Raji (cell line): ENCODE results near the gene TUBE1.

Experiments
- POLR2A ChIP-seq: IDR thresholded peaks from 2 replicates; pipeline ENCODE4 v1.6.1; 2011; ENCODE audit warnings: low read depth, low read length, control low read depth; ENCODE audit not compliant: insufficient read depth

Gene TUBE1

DNA sequence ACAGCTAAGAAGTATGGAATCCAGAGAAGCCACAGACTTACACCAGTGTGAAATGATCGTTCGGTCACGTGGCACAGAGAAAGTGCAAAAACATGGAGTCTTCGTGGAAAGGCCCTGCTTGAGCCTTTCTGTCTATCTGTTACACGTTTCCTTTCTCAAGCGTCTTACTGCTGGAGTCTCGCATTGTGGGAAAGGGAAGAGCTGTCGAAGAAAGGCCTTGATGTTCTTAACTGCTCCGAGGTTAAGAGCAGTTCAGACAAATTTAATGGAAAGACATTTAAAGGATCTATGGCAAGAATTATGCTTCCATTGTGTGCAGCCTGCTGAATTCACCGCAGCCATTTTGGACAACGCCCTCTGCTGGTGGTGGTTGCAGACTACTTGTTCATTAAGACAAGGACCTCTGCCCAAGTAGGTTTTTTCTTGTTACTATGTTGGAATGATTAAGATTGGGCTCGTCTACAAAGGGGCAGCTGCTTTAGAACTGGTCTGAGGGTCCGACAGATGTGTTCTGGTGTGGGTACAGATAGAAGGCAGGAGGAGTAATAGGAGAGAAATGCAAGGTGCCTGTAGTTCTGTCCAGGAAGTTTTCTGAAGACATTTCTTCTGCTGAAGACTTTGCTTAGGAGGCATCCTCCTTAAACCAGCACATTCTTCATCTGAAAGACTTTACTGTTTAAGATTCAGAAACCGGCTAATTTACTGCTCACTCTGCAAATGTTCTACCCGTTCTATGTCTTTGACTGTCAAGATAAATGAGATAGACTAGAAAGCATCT lies 58.0 kb downstream of the TUBE1 start:
- no peak for TF ChIP-seq POLR2A

- no peak for TF ChIP-seq POLR2A
Measured at GRCh38 chr6:112027942-112028674, 59.2 kb downstream of the TUBE1 start.

- no peak for TF ChIP-seq POLR2A
Measured at GRCh38 chr6:112026933-112027332, 60.3 kb downstream of the TUBE1 start.

- TF ChIP-seq POLR2A: no peak
Measured at GRCh38 chr6:112024464-112024863, 62.8 kb downstream of the TUBE1 start.

DNA sequence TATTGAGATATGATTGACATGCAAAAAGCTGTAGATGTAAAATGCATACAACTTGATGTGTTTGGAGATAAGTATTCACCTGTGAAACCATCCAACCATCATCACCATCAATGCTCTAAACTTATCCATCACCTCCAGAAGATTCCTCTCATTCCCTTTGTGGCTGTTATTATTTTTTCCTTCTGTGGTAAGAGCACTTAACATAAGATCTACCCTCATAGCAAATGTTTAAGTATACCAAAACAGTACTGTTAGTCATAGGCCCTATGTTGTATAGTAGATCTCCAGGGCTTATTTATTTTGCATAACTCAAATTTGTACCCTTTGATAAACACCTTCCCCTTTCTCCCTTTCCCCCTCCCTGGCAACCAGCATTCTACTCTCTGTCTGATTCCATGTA lies 64.5 kb downstream of the TUBE1 start:
- TF ChIP-seq POLR2A: no peak

DNA sequence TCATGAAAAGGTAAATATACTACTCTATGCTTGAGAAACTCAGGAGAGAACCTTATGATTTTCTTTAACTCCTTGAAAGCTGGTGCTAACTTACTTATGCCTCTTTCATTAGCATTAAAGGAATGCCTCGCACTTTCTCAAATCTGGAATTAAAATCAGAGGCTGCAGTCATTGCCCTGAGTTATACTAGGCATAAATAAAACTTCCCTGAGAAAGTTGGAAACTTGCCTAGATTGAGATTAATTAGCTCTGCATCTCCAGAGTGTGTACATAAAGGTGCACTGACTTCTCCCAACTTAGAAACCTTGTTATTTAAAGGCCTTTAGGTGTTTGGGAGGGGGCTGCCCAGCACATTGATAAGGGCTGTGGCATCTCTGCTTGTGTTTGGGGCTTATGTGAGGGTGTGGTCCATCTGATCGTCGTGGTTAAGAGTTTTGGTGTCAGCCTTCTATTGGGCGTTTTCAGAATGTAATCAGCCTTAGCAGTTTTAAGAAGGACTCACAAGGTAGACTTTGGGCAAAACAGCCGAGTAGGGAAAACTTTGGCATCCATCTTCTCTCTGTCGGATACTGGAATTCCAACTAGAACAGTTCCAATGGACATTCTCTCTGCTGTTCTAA lies 65.5 kb downstream of the TUBE1 start:
- no peak for TF ChIP-seq POLR2A
